ENCODE measurements around the gene G6PC3.
"Not testable (repeated sequence)": the region's sequence is repeated elsewhere in the genome, so short reads cannot be mapped to it uniquely, and the experiment has no call there.

The G6PC3 gene

DNA sequence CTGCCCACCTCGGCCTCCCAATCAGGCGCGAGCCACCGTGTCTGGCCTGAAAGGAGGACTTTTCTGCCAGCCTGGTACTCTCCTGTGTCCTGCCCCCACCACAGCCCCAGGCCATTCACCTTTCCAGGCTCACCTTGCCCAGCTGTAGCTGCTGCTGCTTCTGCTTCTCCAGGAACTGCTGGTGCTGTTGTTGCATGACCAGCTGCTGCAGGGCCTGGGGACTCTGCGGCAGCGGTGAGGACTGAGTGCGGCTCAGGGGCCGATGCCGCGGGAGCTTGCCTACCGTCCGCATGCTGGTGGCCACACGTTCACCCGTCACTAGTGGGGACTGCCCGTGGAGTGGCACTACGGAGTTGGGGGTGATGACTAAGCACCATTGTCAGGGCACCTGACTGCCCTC, 17.7 kb downstream of the G6PC3 start:
- Histone ChIP-seq H3K9me3 (ENCODE audit: control insufficient read depth in 5 of 5, low read length in 5 of 5) (no peaks in the 10 kb centered on the region), H3K9ac (ENCODE audit: low read length in 5 of 5) (no peak overlapping the region), H3K27me3 (ENCODE audit: control insufficient read depth in 5 of 5, insufficient read depth in 4 of 5, low read length in 5 of 5) (no peaks in the 10 kb centered on the region), H3K36me3 (ENCODE audit: control insufficient read depth in 5 of 5, insufficient read depth in 5 of 5, low read length in 5 of 5) (peaks cover 0 to 80% (median 77%) of the 10 kb centered on the region in 5 donors), H3K4me3 (ENCODE audit: low read depth in 1 of 5, low read length in 5 of 5) (no peak overlapping the region), H3K4me1 (ENCODE audit: control insufficient read depth in 5 of 5, insufficient read depth in 5 of 5, low read length in 5 of 5) (peaks cover 0 to 5% (median 0%) of the 10 kb centered on the region in 5 donors), H3K27ac (ENCODE audit: low read depth, low read length) (no peak overlapping the region)

DNA sequence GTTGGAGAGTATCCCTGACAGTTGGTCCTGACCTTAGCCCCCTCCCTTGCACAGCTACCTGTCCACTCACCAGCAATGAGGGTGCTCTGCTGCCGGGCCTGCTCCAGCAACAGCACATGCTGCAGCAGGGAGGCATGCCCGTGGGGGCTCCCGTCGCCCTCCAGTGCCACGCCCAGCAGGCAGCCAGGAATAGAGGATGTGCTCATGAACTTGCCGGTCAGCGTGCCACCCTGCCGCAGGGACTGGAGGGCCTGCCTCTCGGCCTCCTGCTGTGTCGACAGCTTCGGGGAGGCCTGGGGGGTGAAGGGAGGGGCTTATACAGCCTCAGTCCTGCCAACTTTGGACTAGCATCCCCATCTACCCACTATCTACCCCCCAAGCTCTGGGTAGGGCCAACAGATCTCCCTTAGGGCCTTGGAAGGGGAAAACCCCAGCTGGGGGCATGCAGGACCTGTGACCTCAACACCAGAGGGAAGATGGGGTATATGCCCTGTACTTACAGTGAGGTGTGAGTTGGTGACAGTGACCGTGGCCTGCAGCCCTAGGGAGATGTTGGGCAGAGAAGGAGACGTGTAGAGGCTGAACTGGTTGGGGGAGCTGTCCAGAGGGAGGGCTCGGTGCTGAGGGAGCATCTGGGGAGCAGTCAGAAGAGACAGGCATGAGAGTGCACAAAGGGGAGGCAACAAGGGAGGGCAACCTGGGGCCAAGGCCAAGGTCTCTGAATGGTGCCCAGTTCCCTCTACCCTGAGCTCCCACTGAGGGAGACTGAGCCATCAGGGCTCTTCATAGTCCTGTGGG, 20.9 kb downstream of the G6PC3 start:
- Histone ChIP-seq H3K27me3 (ENCODE audit: control insufficient read depth in 5 of 5, insufficient read depth in 4 of 5, low read length in 5 of 5) (no peaks in the 10 kb centered on the region), H3K36me3 (ENCODE audit: control insufficient read depth in 5 of 5, insufficient read depth in 5 of 5, low read length in 5 of 5) (peaks cover 0 to 55% (median 52%) of the 10 kb centered on the region in 5 donors), H3K9me3 (ENCODE audit: control insufficient read depth in 5 of 5, low read length in 5 of 5) (no peaks in the 10 kb centered on the region), H3K4me3 (ENCODE audit: low read depth in 1 of 5, low read length in 5 of 5) (no peak overlapping the region), H3K27ac (ENCODE audit: low read depth, low read length) (no peak overlapping the region), H3K9ac (ENCODE audit: low read length in 5 of 5) (no peak overlapping the region), H3K4me1 (ENCODE audit: control insufficient read depth in 5 of 5, insufficient read depth in 5 of 5, low read length in 5 of 5) (peaks cover 8 to 23% (median 15%) of the 10 kb centered on the region in 5 donors)

- no peak overlapping the region for H3K4me3 ChIP-seq (ENCODE audit: low read depth in 1 of 5, low read length in 5 of 5)
- H3K27me3 ChIP-seq (ENCODE audit: control insufficient read depth in 5 of 5, insufficient read depth in 4 of 5, low read length in 5 of 5): no peaks in the 10 kb centered on the region
- H3K4me1 ChIP-seq (ENCODE audit: control insufficient read depth in 5 of 5, insufficient read depth in 5 of 5, low read length in 5 of 5): peaks cover 8 to 30% (median 20%) of the 10 kb centered on the region in 5 donors
- no peak overlapping the region for H3K27ac ChIP-seq (ENCODE audit: low read depth, low read length)
- peaks cover 0 to 51% (median 48%) of the 10 kb centered on the region in 5 donors for H3K36me3 ChIP-seq (ENCODE audit: control insufficient read depth in 5 of 5, insufficient read depth in 5 of 5, low read length in 5 of 5)
- no peaks in the 10 kb centered on the region for H3K9me3 ChIP-seq (ENCODE audit: control insufficient read depth in 5 of 5, low read length in 5 of 5)
- H3K9ac ChIP-seq (ENCODE audit: low read length in 5 of 5): no peak overlapping the region
Observed at GRCh38 chr17:44092051-44092450, 21.5 kb downstream of the G6PC3 start.

GRCh38 chr17:44093231-44093900, 22.8 kb downstream of the G6PC3 start:
- Histone ChIP-seq H3K27me3 (ENCODE audit: control insufficient read depth in 5 of 5, insufficient read depth in 4 of 5, low read length in 5 of 5) (no peaks in the 10 kb centered on the region), H3K9me3 (ENCODE audit: control insufficient read depth in 5 of 5, low read length in 5 of 5) (no peaks in the 10 kb centered on the region), H3K36me3 (ENCODE audit: control insufficient read depth in 5 of 5, insufficient read depth in 5 of 5, low read length in 5 of 5) (peaks cover 0 to 38% (median 36%) of the 10 kb centered on the region in 5 donors), H3K4me3 (ENCODE audit: low read depth in 1 of 5, low read length in 5 of 5) (no peak overlapping the region), H3K9ac (ENCODE audit: low read length in 5 of 5) (no peak overlapping the region), H3K4me1 (ENCODE audit: control insufficient read depth in 5 of 5, insufficient read depth in 5 of 5, low read length in 5 of 5) (peaks cover 8 to 37% (median 32%) of the 10 kb centered on the region in 5 donors), H3K27ac (ENCODE audit: low read depth, low read length) (no peak overlapping the region)

DNA sequence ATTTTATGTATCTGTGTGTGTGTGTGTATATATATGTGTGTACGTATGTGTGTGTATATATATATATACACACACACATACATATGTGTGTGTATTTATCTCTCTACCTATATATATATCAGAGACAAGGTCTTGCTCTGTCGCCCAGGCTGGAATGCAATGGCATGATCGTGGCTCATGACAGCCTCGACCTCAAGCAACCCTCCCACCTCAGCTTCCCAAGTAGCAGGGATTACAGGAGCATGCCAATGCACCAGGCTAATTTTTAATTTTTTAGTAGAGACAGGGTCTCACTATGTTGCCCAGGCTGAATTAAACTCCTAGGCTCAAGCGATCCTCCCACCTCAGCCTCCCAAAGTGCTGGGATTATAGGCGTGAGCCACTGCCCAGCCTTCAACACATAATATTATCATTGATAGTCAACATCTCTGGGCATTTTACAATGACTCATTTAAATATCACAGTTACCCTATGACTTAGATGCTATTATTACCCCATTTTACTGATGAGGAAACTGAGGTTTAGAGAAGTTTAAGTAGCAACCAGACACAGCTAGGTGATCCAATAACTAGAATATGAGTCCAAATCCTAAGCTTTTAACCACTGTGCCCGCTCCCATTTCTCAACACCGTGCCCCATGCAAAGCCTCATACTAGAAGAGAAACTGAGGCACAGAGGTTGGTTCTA, 24.3 kb downstream of the G6PC3 start:
- Histone ChIP-seq H3K27me3 (ENCODE audit: control insufficient read depth in 5 of 5, insufficient read depth in 4 of 5, low read length in 5 of 5) (no peaks in the 10 kb centered on the region), H3K9me3 (ENCODE audit: control insufficient read depth in 5 of 5, low read length in 5 of 5) (no peaks in the 10 kb centered on the region), H3K36me3 (ENCODE audit: control insufficient read depth in 5 of 5, insufficient read depth in 5 of 5, low read length in 5 of 5) (peaks cover 0 to 33% (median 28%) of the 10 kb centered on the region in 5 donors), H3K4me3 (ENCODE audit: low read depth in 1 of 5, low read length in 5 of 5) (peak overlapping the region in 2 of 5 donors; percentile 62 to 65), H3K4me1 (ENCODE audit: control insufficient read depth in 5 of 5, insufficient read depth in 5 of 5, low read length in 5 of 5) (peaks cover 8 to 40% (median 32%) of the 10 kb centered on the region in 5 donors), H3K27ac (ENCODE audit: low read depth, low read length) (peak overlapping the region; percentile 85), H3K9ac (ENCODE audit: low read length in 5 of 5) (peak overlapping the region in 1 of 5 donors; percentile 14)

DNA sequence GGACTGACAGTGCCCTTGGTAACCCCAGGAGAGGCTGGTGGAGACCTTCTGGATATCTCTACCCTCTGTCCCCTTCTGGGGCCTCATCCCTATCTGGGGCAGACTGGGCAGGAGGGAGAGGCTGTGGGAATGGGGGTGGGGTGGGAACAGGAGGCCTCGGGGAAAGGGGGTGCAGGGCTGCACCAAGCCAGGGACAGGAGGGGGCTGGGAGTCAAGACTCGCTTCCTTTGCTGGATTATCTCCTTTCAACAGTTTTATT, 24.8 kb downstream of the G6PC3 start:
- Histone ChIP-seq H3K36me3 (ENCODE audit: control insufficient read depth in 5 of 5, insufficient read depth in 5 of 5, low read length in 5 of 5) (peaks cover 0 to 33% (median 28%) of the 10 kb centered on the region in 5 donors), H3K9ac (ENCODE audit: low read length in 5 of 5) (peak overlapping the region in 2 of 5 donors; percentile 62 to 84), H3K4me3 (ENCODE audit: low read depth in 1 of 5, low read length in 5 of 5) (peak overlapping the region; percentile 13 to 73 (median 65)), H3K4me1 (ENCODE audit: control insufficient read depth in 5 of 5, insufficient read depth in 5 of 5, low read length in 5 of 5) (peaks cover 8 to 40% (median 32%) of the 10 kb centered on the region in 5 donors), H3K27me3 (ENCODE audit: control insufficient read depth in 5 of 5, insufficient read depth in 4 of 5, low read length in 5 of 5) (no peaks in the 10 kb centered on the region), H3K9me3 (ENCODE audit: control insufficient read depth in 5 of 5, low read length in 5 of 5) (no peaks in the 10 kb centered on the region), H3K27ac (ENCODE audit: low read depth, low read length) (peak overlapping the region; percentile 85)

DNA sequence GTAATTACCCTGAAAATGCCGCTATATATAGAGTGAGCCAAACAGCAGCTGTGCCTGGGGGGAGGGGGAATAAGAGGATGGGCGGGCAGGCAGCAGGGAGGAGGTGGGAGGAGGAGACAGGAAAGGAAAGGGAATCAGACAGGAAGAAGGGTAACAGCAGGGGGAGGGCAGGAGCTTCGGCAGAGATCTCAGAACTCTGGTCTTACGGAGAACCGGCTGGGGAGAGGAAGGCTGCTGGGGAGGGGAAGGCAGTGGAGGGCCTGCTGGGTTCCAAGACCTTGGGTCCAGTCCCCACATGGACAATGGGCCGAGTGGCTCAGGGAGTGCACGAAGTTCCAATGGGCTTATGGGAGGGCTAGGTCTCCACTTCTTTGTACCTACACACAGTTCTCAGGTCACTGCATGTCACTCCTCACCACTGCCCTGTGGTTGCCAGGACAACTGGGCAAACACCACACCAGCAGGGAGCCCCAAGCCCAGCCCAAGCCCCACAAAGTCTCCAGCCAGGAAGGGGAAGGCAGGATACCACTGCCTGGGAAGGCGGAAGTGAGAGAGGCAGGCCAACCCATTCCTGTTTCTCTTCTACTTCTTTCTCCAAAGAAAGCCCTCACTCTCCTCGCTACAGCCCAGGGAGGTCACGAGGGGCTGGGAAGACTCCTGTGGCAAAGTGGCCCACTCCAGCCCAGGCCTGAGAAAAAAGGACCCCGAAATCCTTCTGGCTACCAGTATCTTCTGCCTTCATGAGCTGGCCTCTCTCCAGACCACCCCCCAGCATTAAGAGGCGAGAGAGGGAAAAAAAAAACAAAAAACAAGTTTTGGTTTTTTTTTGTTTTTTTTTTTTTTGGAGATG, 25.3 kb downstream of the G6PC3 start:
- no peaks in the 10 kb centered on the region for H3K27me3 ChIP-seq (ENCODE audit: control insufficient read depth in 5 of 5, insufficient read depth in 4 of 5, low read length in 5 of 5)
- peak overlapping the region; percentile 49 to 84 (median 62) for H3K9ac ChIP-seq (ENCODE audit: low read length in 5 of 5)
- H3K4me3 ChIP-seq (ENCODE audit: low read depth in 1 of 5, low read length in 5 of 5): peak overlapping the region; percentile 13 to 73 (median 65)
- H3K9me3 ChIP-seq (ENCODE audit: control insufficient read depth in 5 of 5, low read length in 5 of 5): no peaks in the 10 kb centered on the region
- peaks cover 0 to 32% (median 26%) of the 10 kb centered on the region in 5 donors for H3K36me3 ChIP-seq (ENCODE audit: control insufficient read depth in 5 of 5, insufficient read depth in 5 of 5, low read length in 5 of 5)
- peak overlapping the region; percentile 85 for H3K27ac ChIP-seq (ENCODE audit: low read depth, low read length)
- H3K4me1 ChIP-seq (ENCODE audit: control insufficient read depth in 5 of 5, insufficient read depth in 5 of 5, low read length in 5 of 5): peaks cover 8 to 40% (median 32%) of the 10 kb centered on the region in 5 donors

- Histone ChIP-seq H3K4me1 (ENCODE audit: control insufficient read depth in 5 of 5, insufficient read depth in 5 of 5, low read length in 5 of 5) (peaks cover 8 to 40% (median 32%) of the 10 kb centered on the region in 5 donors), H3K9me3 (ENCODE audit: control insufficient read depth in 5 of 5, low read length in 5 of 5) (no peaks in the 10 kb centered on the region), H3K4me3 (ENCODE audit: low read depth in 1 of 5, low read length in 5 of 5) (no peak overlapping the region), H3K27ac (ENCODE audit: low read depth, low read length) (peak overlapping the region; percentile 41), H3K27me3 (ENCODE audit: control insufficient read depth in 5 of 5, insufficient read depth in 4 of 5, low read length in 5 of 5) (no peaks in the 10 kb centered on the region), H3K9ac (ENCODE audit: low read length in 5 of 5) (no peak overlapping the region), H3K36me3 (ENCODE audit: control insufficient read depth in 5 of 5, insufficient read depth in 5 of 5, low read length in 5 of 5) (peaks cover 0 to 26% (median 15%) of the 10 kb centered on the region in 5 donors)
Observed at GRCh38 chr17:44097110-44097958, 26.8 kb downstream of the G6PC3 start.

DNA sequence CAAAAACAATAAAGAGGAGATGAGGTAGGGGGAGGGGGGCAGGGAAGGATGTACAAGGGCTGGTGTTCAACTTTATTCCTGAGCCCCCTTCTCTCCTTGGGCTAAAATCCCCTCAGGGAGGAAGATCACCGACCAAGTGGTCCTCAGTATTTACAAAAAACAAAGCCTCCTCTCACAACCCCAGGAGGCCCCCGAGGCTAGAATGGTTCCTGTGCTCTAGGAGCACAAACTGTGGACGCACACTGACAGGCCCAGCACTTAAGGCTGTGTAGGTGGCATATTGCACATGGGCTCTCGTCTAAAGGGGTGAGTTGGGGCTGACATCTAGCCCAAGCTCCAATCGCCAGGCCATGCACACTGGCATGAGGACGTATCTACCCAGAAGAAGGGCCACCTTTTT, 31.3 kb downstream of the G6PC3 start:
- Histone ChIP-seq H3K36me3 (ENCODE audit: control insufficient read depth in 5 of 5, insufficient read depth in 5 of 5, low read length in 5 of 5) (peaks cover 0 to 33% (median 15%) of the 10 kb centered on the region in 5 donors), H3K4me1 (ENCODE audit: control insufficient read depth in 5 of 5, insufficient read depth in 5 of 5, low read length in 5 of 5) (peaks cover 0 to 23% (median 17%) of the 10 kb centered on the region in 5 donors)
- not testable (repeated sequence) for H3K9ac ChIP-seq (ENCODE audit: low read length in 5 of 5); H3K9me3 ChIP-seq (ENCODE audit: control insufficient read depth in 5 of 5, low read length in 5 of 5); H3K27ac ChIP-seq (ENCODE audit: low read depth, low read length); H3K4me3 ChIP-seq (ENCODE audit: low read depth in 1 of 5, low read length in 5 of 5); H3K27me3 ChIP-seq (ENCODE audit: control insufficient read depth in 5 of 5, insufficient read depth in 4 of 5, low read length in 5 of 5)

Data from subcutaneous abdominal adipose tissue (tissue), 5 donors.